Ishikawa (cell line): Measurements from ENCODE around the gene COG7.

Experiments
- EGR1 ChIP-seq: IDR thresholded peaks from 2 replicates; pipeline ENCODE4 v1.6.1; 2012
- EP300 ChIP-seq: IDR thresholded peaks from 2 replicates; pipeline ENCODE4 v1.6.1; 2012; ENCODE audit warnings: borderline replicate concordance
- MAX ChIP-seq: IDR thresholded peaks from 2 replicates; pipeline ENCODE4 v1.6.1; 2012
- YY1 ChIP-seq: IDR thresholded peaks from 2 replicates; pipeline ENCODE4 v1.6.1; 2012; ENCODE audit warnings: low read depth

GRCh38 chr16:23500212-23500861 is 47.3 kb upstream of the COG7 start:
- no peak for TF ChIP-seq EP300
- no peak for TF ChIP-seq MAX
- no peak for TF ChIP-seq YY1
- TF ChIP-seq EGR1 = no peak
